Renal cortex interstitium (tissue), 11 donors: Measurements from ENCODE around the gene TRIM10. TPM values are rescaled to one million over a fixed set of nuclear protein-coding genes. Genes with fewer than 3 reads are reported as not detected.
A peak's percentile ranks its signal among the peaks of the same experiment; 100 is the strongest.
"Not testable (repeated sequence)": the region's sequence is repeated elsewhere in the genome, so short reads cannot be mapped to it uniquely, and the experiment has no call there.

ENCODE experiments used
- DNase-seq, 11 donors: peaks; one replicate each; pipeline ENCODE4 v3.0.0-alpha.2; 2013; ENCODE audit warnings: low read depth in 9 of 11, low spot score in 4 of 11; ENCODE audit errors: extremely low read depth in 1 of 11
- polyA plus RNA-seq, 3 donors: library from polyadenylated mRNA; unstranded; fragments of 120-200 nt; gene quantifications; one replicate each; pipeline ENCODE4 v1.2.1, GENCODE V29; 2013; ENCODE audit not compliant: insufficient read length in 3 of 3

Gene TRIM10
- polyA plus RNA-seq, 3 donors, result 0.29 to 0.68 (median 0.39) TPM

DNA sequence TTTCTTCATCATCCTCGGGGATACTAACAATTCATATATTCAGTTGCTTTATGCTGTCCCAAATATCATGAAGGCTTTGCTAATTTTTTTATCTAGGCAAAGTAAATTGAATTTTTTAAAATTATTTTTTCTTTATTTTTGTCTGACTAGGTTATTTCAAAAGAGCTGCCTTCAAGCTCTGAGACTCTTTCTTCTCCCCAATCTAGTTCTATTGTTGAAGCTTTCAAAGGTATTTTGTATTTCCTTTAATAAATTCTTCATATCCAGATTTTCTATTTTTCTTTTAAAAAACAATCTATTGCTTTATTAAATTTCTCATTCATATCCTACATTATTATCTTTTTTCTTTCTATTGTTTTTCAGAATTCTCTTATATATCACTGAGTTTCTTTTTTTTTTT, 19.1 kb upstream of the TRIM10 start:
- DNase-seq, result no peak

DNA sequence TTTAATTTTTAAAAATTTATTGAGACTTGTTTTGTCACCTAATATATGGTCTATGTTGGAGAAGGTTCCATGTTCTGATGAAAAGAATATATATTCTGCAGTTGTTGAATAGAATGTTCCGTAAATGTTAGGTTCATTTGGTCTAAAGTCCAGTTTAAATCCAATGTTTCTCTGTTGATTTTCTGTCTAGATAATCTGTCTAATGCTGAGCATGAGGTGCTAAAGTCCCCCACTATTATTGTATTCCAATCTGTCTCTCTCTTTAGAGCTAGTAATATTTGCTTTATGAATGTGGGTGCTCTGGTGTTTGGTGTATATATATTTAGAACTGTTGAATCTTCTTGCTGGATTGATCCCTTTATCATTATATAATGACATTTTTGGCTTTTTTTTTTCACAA, 17.8 kb upstream of the TRIM10 start:
- no peak for DNase-seq

DNA sequence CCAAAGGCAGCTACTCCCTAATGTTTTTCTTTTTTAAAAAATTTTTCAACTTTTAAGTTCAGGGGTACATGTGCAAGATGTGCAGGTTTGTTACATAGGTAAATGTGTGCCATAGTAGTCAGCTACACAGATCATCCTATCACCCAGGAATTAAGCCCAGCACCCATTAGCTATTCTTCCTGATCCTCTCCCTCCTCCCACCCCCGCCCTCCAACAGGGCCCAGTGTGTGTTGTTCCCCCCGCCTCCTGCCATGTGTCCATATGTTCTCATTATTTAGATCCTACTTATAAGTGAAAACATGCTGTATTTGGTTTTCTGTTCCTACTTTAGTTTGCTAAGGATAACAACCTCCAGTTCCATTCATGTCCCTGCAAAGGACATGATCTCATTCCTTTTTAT, 14.8 kb upstream of the TRIM10 start:
- DNase-seq, result no peak

DNA sequence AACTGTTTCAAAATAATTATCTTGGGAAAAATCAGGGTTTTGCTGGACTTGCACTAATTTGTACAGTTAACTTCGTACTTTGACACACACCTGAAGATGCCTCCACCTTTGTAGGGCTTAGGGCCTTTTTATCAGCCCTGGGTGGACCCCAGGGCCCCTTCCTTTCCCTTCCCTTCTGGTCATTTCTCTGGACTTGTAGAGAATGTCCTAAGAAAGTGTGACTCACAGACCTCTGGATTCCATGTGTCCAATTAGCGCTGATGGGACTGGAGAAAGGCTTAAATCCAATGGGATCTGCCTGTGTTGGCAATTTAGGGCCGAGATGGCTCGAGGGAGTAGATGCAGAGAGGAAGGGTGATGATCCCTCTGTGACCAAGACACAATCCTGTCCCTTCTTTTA, 11.7 kb upstream of the TRIM10 start:
- no peak for DNase-seq

DNA sequence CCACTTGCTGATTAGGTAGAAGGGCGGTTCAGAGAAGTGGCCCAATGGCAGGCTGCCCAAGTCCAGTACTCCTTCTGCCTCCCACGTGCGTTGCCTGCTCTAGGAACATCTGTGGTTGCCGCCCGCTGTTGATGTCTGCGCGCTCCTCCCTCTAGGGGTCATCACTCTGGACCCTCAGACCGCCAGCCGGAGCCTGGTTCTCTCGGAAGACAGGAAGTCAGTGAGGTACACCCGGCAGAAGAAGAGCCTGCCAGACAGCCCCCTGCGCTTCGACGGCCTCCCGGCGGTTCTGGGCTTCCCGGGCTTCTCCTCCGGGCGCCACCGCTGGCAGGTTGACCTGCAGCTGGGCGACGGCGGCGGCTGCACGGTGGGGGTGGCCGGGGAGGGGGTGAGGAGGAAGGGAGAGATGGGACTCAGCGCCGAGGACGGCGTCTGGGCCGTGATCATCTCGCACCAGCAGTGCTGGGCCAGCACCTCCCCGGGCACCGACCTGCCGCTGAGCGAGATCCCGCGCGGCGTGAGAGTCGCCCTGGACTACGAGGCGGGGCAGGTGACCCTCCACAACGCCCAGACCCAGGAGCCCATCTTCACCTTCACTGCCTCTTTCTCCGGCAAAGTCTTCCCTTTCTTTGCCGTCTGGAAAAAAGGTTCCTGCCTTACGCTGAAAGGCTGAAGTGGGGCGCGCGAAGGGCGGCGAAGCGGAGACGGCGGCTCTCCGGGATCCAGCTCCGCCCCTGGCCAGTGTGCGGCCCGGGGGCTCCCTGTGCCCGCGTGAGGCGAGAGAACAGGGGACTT, 10.9 kb upstream of the TRIM10 start:
- peak in 3 of 11 donors; percentile 18 to 29 (median 26) for DNase-seq

DNA sequence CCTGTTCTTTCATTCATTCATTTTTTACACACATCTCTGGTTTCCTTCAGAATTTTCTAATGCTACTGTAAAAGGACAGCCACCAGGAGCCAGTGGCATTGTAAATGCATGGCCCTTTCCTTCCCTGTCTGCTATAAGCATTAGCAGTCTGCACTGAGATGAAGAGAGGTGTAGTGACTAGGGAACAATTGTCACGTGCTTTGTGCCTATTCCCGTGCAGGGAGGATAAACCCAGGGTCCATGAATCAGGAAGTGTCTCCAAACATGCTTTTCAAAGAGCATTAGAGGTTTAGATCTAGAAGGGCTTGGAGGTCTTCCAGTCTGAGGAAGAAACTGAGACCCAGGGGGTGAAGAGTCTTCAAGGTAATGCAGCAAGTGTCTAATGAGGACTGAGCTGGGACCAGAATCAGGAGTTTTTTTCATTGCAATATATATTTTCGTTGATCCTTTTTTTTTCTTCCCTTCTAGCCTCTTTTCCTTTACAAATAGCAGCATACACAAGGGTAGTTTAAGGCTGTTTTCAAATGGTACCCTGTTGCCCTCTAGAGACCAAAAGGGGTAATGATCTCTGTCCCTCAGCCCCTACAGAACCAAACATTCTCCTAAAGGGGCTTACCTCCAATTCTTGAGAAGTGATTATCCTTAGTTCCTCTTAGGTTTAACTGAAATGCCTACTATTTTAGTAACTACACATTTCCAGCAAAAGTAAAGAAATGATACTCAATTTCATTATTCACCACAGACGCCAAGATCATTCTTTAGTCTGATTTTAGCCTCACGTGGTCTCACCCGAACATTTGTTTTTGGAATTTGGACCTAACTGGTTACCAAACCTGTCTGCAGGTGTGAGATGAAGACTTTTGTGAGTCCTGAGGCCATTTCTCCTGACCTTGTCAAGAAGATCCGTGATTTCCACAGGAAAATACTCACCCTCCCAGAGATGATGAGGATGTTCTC, 8.9 kb upstream of the TRIM10 start:
- peak in 3 of 11 donors; percentile 15 to 43 (median 43) for DNase-seq

DNA sequence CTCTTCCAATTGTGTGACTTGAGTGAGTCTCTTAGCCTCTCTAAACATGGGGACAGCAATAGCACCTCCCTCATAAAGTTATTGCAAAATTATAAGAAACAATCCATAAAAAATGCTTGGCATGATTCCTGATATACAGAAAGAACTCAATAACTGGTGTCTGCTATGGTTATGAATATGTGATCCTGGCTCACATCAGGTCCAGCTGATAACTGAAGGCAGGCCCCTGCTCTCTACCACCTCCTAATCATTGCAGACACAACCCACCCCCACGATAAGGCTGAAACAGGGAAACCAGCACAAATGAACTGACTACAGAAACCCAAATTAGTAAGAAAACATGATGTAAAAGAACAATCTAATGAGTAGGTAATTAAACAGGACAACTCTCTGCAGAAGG, 7.7 kb upstream of the TRIM10 start:
- DNase-seq, result no peak

DNA sequence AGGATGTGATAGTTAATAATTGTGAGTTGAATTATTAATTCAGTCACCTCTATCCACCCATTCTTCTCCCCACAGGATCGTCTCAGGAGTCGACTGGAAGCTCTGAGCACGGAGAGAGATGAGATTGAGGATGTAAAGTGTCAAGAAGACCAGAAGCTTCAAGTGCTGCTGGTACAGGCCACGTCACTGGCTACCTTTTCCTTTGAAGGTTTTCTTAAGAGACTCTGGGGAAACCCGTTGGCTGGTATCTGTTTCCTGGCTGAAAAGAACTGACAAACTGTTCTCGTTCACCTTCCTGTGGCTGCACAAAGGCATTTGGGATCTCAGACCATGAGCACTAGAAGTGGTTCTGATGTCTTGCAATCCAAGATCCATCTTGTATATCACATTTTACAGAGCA, 6.1 kb upstream of the TRIM10 start:
- DNase-seq, result no peak

DNA sequence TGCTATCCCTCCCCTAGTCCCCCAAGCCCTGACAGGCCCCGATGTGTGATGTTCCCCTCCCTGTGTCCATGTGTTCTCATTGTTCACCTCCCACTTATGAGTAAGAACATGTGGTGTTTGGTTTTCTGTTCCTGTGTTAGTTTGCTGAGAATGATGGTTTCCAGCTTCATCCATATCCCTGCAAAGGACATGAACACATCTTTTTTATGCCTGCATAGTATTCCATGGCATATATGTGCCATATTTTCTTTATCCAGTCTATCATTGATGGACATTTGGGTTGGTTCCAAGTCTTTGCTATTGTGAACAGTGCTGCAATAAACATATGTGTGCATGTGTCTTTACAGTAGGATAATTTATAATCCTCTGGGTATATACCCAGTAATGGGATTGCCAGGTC, 4.2 kb upstream of the TRIM10 start:
- DNase-seq, result not testable (repeated sequence)

DNA sequence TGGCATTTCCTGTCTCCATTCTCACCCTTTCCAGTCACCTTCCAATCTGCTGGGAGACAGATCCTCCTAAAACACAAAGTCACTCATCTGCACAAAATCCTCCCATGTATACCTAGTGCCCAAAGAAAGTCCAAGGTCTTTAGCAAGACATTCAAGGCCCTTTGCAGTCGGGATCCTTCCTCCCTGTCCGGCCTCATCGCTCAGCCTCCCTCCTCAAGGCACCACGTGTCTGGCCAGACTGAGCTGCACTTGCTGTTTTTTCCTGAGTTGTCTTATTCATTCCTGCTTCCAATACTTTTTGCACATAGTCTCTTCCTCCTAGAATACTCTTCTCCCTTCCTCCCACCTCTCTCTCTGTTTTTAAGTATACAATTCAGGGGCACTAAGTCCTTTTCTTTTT, 3.7 kb upstream of the TRIM10 start:
- no peak for DNase-seq

DNA sequence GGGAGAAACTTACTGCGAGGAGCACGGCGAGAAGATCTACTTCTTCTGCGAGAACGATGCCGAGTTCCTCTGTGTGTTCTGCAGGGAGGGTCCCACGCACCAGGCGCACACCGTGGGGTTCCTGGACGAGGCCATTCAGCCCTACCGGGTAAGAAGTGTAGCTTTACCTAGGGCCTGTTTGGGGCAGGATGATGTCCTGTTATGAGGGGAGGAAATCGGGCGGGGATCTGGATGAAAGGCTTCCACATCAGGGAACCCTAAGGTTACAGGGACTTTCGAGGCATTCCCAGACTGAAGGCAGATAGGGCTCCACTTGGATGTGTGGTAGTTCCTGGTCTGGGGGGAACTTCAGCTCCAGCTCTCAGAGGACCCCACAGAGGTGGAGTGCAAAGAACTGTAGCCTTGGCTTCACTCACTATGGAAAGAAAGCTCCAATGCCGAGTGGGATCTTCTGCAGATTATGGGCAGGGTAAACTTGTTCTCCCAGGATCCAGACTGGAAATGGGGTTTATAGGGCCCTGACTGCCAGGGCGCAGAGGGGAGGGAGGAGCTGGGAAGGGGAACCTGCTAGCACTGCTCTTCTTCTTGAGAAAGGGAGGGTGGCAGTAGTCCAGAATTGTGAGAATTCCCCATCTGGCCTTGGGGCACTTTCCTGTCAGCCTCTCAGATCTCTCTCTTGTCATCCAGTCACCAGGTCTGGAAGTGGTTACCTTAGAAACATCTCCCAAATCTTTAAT, 3.1 kb upstream of the TRIM10 start:
- no peak for DNase-seq

DNA sequence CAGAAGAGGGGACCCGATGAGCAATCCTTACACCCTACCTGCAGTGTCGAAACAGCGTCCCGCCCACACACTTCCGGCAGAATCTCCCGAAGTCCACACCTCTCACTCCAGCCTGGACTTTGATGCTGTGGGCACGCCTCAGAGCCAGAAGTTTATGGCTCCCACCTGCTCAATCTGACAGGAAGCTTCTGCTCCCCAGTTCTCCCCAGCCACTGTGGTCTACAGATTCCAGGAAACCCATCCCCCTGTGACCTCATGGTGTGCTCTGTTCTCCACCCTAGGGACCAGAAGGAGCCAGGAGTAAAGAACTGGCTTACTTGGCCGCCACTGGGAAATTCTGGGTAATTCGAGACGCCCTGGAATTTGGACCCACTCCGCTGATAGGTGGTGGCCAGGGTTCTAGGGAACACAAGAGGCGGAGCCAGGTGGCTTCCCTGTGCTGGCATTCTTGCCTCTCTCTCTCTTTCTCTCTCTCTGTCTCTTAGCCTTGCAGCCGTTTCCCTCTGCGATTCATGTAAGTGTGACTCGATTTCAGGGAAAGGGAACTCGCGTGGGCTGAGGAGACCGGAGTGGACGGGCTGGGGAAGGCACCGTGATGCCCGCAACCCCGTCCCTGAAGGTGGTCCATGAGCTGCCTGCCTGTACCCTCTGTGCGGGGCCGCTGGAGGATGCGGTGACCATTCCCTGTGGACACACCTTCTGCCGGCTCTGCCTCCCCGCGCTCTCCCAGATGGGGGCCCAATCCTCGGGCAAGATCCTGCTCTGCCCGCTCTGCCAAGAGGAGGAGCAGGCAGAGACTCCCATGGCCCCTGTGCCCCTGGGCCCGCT, 2.3 kb upstream of the TRIM10 start, which contains the start of gene TRIM15:
Gene TRIM15, plus strand, starts transcription at position 457 of the 828 bp plus-strand sequence. Its CDS starts 139 bp downstream, at position 596.
- no peak for DNase-seq

DNA sequence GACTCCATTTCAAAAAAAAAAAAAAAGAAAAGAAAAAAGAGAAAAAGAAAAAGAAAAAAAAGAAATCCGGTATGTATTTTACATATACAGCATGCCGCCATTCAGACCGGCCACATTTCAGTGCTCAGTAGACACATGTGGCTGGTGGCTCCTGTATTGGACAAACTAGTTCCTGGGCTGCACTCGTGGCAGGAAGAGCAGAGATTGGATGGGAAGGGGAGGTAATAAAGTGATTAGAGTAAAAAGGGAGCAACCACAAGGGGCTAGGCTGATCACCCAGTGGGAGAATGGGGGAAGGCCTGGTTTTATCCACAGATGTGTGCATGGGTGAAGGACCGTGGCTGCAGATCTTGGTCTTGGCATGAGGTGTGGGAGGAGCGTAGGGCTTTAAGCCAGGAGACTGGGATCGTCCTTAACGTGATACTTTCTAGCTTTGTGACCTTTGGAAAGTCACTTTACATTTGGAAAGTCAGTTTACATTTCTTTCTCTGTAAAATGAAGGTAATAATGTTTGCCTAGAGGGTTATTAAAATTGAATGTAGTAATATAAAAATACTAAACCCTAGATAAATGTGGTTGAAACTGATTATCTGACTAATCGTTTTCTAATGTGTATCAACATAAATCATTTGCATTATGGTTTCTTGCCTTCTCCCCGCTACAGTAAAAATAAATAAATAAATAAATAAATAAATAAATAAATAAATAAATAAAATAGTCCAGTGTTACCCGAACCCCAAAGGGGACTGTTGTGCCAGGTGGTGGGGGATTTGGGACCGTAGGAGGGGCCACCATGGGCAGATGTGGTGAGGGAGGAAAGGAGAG, 1.5 kb upstream of the TRIM10 start:
- no peak for DNase-seq

DNA sequence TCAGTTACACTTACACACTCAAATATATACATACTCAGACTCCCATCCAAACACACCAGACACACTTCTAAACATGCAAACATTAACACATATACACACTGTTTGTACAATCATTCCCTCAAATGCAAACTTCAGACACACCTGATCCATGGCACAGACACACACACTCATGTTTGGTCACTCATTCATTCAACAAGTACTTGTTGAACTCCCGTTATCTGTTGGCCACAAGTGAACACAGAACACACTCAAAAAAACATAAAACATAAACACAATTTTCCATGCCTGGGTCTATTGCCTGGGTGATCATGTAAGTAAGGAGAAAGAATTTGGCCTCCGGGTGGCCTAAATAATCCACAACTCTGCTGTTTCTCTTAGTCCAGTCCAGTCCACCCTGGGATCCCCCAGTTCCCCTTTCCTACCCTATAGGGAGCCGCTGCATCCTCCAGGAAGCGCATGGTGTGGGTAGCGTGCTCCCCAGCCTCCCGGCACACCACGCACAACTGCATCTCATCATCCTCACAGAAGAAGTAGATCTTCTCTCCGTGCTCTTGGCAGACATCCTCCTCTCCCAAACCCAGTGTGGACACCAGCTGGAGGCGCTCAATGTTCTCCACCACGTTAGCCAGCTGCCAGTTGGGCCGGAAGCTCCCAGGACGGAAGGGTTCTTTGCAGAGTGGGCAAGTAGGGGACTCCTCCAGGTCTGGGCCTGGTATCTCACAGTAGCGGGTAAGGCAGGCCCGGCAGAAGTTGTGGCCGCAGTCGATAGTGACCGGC, 815 bp downstream of the TRIM10 start:
- no peak for DNase-seq

DNA sequence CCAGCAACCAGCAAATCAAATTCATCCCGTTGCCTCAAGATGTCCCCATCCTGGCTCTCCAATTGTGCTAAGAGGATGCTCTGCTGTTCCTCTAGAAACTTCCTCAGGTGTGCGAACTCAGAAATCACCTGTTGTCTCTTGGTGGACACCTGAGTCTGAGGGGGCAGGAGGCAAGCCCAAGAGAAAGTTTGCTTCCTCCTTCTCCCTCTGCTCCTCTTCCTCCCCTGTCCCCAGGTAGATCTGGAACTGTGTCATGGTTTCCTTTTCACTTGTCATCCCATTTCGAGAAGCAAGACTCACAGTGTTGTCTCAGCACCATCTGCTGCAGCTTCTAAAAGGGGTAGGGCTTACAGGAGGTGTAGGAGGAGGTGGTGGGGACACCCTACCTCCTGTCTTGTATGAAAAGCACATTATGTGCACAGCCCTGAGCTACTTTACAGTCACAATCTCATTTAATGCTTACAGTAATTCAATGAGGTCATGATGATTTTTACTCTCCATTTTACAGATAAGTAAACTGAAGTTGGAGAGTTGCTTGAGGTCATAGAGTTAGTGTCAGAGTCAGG, 2.5 kb downstream of the TRIM10 start:
- DNase-seq, result no peak

DNA sequence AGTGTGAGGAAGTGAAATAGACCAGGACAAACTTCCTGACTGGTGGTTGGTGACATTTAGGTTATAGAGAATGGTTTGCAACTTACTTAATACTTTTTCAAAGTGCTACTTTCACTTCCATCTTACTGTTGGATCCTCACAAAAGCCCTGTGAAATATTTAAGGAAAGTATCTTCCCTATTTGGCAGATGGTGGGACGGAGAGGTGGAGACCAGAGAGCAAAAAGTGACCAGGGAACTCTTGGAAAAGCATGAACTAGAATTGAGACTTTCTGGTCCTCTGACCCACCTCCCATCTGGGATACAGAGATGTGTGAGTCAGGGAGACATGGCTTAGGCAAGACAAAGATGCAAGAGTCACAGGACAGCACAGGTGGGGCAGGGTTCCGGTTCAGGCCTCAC, 3.0 kb downstream of the TRIM10 start:
- no peak for DNase-seq

DNA sequence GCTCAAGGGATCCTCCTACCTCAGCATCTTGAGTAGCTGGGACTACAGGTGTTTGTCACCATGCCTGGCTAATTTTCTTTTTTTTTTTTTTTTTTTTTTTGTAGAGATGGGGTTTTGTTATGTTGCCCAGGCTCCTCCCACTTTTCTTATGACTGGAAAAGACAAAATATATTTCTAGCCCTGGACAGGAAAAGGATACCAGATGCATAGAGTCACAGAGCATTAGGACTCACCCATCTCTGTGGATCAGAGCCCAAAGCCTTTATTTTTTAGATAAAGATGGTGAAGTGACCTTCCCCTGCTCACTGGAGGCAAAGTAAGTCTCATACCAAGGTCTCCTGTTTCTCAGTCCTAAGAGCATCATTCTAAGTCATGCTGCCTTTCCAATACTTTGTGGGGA, 3.4 kb downstream of the TRIM10 start:
- DNase-seq, result no peak
